MCF 10A (cell line): ENCODE data around the gene IQSEC1. TPM values are rescaled to one million over a fixed set of nuclear protein-coding genes. Genes with fewer than 3 reads are reported as not detected.

ENCODE experiments used
- BruUV-seq: library from RNA; stranded (reverse); fragments of 400-500 nt; replicated peaks from 2 replicates; lab custom pipeline; 2021; lab: Mats Ljungman, UMichigan
- CTCF ChIA-PET: fragments of 300-600 bp; sonication (Branson Sonifier 250); formaldehyde crosslinking; extraction: SDS; loops from one replicate; lab custom pipeline; 2021; ENCODE audit warnings: antibody characterized with exemption, inconsistent platforms; lab: Yijun Ruan, JAX
- POLR2A ChIA-PET: fragments of 300-600, 350-650 bp; sonication (Branson Sonifier 250); formaldehyde crosslinking; extraction: SDS; loops from one replicate; lab custom pipeline; 2020; ENCODE audit warnings: antibody characterized with exemption, inconsistent platforms; lab: Yijun Ruan, JAX
- DNase-seq: peaks from one replicate; pipeline ENCODE4 v3.0.0-alpha.2; 2018; ENCODE audit not compliant: unreplicated experiment
- H3K27ac Mint-ChIP-seq: one replicate; pipeline ENCODE4 v1.8.0; 2022; ENCODE audit warnings: mild to moderate bottlenecking, low read depth, mixed read lengths; ENCODE audit not compliant: unreplicated experiment
- H3K27me3 Mint-ChIP-seq: one replicate; pipeline ENCODE4 v1.8.0; 2022; ENCODE audit warnings: mixed read lengths; ENCODE audit not compliant: insufficient read depth, unreplicated experiment
- H3K36me3 Mint-ChIP-seq: one replicate; pipeline ENCODE4 v1.8.0; 2022; ENCODE audit warnings: mild to moderate bottlenecking, moderate library complexity, mixed read lengths; ENCODE audit not compliant: insufficient read depth, unreplicated experiment
- H3K4me1 Mint-ChIP-seq: one replicate; pipeline ENCODE4 v1.8.0; 2022; ENCODE audit warnings: mixed read lengths; ENCODE audit not compliant: insufficient read depth, unreplicated experiment
- H3K4me3 Mint-ChIP-seq: one replicate; pipeline ENCODE4 v1.8.0; 2022; ENCODE audit warnings: mild to moderate bottlenecking, moderate library complexity, mixed read lengths; ENCODE audit not compliant: unreplicated experiment
- H3K9me3 Mint-ChIP-seq: one replicate; pipeline ENCODE4 v1.8.0; 2022; ENCODE audit warnings: mixed read lengths; ENCODE audit not compliant: unreplicated experiment
- CTCF ChIP-seq: fragments of 200-600 bp; IDR thresholded peaks from one replicate; pipeline ENCODE4 v1.8.0; 2022; ENCODE audit warnings: antibody characterized with exemption, mild to moderate bottlenecking; ENCODE audit not compliant: unreplicated experiment
- intact Hi-C: fragments of 100-400 bp; cut with micrococcal nuclease; formaldehyde crosslinking; loops from 2 replicates; pipeline ENCODE4 v1.14.1; 2022
- total RNA-seq: library from RNA; stranded (reverse); gene quantifications from 2 replicates; pipeline ENCODE4 v1.2.3, GENCODE V29; 2022

The IQSEC1 gene
- total RNA-seq, 1 experiment from 2014 or later, result 18.7 TPM

- no peak for TF ChIP-seq CTCF
- intact Hi-C loops, result no loop called here
- Mint-ChIP-seq H3K4me3 (no peak overlapping the region), H3K36me3 (no peaks in the 10 kb centered on the region), H3K27me3 (peaks cover 36% of the 10 kb centered on the region), H3K27ac (no peak overlapping the region), H3K4me1 (no peaks in the 10 kb centered on the region), H3K9me3 (no peaks in the 10 kb centered on the region)
- POLR2A ChIA-PET, result no interaction called here
- CTCF ChIA-PET, result interaction anchor here (0.5 to 0.6 kb wide), 2 partner anchors 10 to 93 kb away, joined by 3 read pairs; no protein-coding TSS in a partner anchor
- DNase-seq, result no peak
- no TSS peak for BruUV-seq
These were observed 34.4 kb upstream of the IQSEC1 start for GRCh38 chr3:13107661-13108060.

- H3K27ac Mint-ChIP-seq, result no peak overlapping the region
- H3K4me3 Mint-ChIP-seq, result no peak overlapping the region
These were observed 33.2 kb upstream of the IQSEC1 start for GRCh38 chr3:13106308-13107001.

GRCh38 chr3:13105896-13106250 is 32.6 kb upstream of the IQSEC1 start:
- H3K27ac Mint-ChIP-seq, result no peak overlapping the region
- peaks cover 34% of the 10 kb centered on the region for H3K27me3 Mint-ChIP-seq
- ChIA-PET POLR2A (interaction anchor here (0.7 kb wide), 1 partner anchor 161 kb away, joined by 3 read pairs; no protein-coding TSS in a partner anchor), CTCF (interaction anchor here (0.6 to 1.4 kb wide), 3 partner anchors 14 to 542 kb away, joined by 3 to 4 read pairs (median 4); no protein-coding TSS in a partner anchor)
- no peak overlapping the region for H3K4me3 Mint-ChIP-seq
- no TSS peak for BruUV-seq
- no peak for TF ChIP-seq CTCF
- intact Hi-C loops, result no loop called here
- H3K9me3 Mint-ChIP-seq, result no peaks in the 10 kb centered on the region
- H3K36me3 Mint-ChIP-seq, result no peaks in the 10 kb centered on the region
- no peak for DNase-seq
- no peaks in the 10 kb centered on the region for H3K4me1 Mint-ChIP-seq

More at GRCh38 chr3:13106308-13107001, 33.2 kb upstream of the IQSEC1 start:
- no TSS peak for BruUV-seq
- intact Hi-C loops, result no loop called here
- ChIA-PET CTCF (interaction anchor here (0.6 to 1.4 kb wide), 4 partner anchors 14 to 542 kb away, joined by 3 to 4 read pairs (median 4); no protein-coding TSS in a partner anchor), POLR2A (interaction anchor here (0.7 kb wide), 2 partner anchors 24 to 161 kb away, joined by 3 read pairs; no protein-coding TSS in a partner anchor)
- Mint-ChIP-seq H3K36me3 (no peaks in the 10 kb centered on the region), H3K27me3 (peaks cover 29% of the 10 kb centered on the region), H3K9me3 (no peaks in the 10 kb centered on the region), H3K4me1 (no peaks in the 10 kb centered on the region)
- DNase-seq, result no peak
- no peak for TF ChIP-seq CTCF

GRCh38 chr3:13105181-13105895 is 32.1 kb upstream of the IQSEC1 start:
- H3K4me3 Mint-ChIP-seq, result no peak overlapping the region
- intact Hi-C loops, result no loop called here
- no peaks in the 10 kb centered on the region for H3K9me3 Mint-ChIP-seq
- H3K4me1 Mint-ChIP-seq, result no peaks in the 10 kb centered on the region
- POLR2A ChIA-PET, result no interaction called here
- peaks cover 37% of the 10 kb centered on the region for H3K27me3 Mint-ChIP-seq
- H3K36me3 Mint-ChIP-seq, result no peaks in the 10 kb centered on the region
- CTCF ChIA-PET, result interaction anchor here (0.6 to 1.4 kb wide), 3 partner anchors 13 to 543 kb away, joined by 3 to 4 read pairs (median 4); no protein-coding TSS in a partner anchor
- no peak for DNase-seq
- no peak for TF ChIP-seq CTCF
- no peak overlapping the region for H3K27ac Mint-ChIP-seq
- no TSS peak for BruUV-seq
